ENCODE results near the gene ZDHHC17.
"Not testable (repeated sequence)": the region's sequence is repeated elsewhere in the genome, so short reads cannot be mapped to it uniquely, and the experiment has no call there.

Gene ZDHHC17, protein sequence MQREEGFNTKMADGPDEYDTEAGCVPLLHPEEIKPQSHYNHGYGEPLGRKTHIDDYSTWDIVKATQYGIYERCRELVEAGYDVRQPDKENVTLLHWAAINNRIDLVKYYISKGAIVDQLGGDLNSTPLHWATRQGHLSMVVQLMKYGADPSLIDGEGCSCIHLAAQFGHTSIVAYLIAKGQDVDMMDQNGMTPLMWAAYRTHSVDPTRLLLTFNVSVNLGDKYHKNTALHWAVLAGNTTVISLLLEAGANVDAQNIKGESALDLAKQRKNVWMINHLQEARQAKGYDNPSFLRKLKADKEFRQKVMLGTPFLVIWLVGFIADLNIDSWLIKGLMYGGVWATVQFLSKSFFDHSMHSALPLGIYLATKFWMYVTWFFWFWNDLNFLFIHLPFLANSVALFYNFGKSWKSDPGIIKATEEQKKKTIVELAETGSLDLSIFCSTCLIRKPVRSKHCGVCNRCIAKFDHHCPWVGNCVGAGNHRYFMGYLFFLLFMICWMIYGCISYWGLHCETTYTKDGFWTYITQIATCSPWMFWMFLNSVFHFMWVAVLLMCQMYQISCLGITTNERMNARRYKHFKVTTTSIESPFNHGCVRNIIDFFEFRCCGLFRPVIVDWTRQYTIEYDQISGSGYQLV
- 46.1 to 75.5 (median 54.6) reads per million in 4 donors for total RNA-seq

DNA sequence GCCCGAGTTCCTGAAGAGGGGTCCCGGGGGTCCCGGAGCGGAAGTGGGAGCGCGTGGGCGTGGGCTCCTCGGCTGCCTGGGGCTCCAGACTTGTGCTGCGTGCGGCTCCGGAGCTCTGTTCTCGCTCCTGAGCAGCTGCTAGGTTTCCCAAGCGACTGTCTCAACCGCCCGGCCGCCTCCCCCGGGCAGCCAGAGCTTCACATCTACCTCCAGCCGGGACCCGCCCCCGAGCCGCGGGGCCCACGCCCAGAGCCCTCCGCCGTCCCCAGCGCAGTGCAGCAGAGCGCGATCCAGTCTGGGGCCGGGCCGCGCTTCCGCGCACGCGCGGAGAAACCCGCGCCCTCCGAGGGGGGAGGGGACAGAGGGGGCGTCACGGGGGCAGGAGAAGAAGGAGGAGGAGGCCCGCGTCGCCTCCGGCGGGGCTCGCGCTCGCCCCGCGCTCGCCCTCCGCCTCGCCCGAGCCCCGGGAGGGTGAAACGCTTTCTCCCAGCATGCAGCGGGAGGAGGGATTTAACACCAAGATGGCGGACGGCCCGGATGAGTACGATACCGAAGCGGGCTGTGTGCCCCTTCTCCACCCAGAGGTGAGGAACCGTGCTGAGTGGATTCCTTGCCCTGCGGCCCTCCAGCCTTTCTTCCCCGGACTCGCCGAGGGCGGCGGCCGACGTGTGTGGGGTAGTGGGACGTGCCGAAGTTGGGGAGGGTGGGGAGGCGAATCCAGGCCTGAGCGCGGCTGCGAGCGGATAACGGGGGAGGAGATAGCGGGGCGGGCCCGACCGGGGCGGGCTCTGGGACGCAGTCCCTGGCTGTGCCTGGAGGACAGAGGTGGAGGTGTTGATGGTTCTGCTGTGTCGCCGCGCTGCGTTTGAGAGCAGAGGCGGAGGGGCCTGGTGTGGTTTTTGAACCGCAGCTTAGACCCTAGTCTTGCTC lies at the start of gene ZDHHC17:
TSS of gene ZDHHC17 (plus strand) at position 370 of the 930 bp plus-strand sequence. CDS start at position 492, 122 bp downstream.
- peak; percentile 84 to 93 (median 87) for DNase-seq

DNA sequence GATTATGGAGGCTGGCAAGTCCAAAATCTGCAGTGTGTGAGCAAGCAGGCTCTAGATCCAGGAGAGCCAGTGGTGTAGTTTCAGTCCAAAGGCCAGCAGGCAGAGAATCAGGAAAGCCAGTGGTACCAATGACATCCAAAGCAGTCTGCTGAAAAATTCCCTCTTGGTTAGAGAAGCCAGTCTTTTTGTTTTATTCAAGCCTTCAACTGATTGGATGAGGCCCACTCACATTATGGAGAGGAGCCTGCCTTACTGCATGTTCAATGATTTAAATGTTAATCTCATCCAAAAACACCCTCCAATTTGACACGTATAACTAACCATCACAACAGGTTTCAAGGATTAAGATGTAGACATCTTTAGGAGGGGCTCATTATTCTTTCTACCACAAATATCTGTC lies 49.5 kb upstream of the ZDHHC17 start:
- no peak for DNase-seq

DNA sequence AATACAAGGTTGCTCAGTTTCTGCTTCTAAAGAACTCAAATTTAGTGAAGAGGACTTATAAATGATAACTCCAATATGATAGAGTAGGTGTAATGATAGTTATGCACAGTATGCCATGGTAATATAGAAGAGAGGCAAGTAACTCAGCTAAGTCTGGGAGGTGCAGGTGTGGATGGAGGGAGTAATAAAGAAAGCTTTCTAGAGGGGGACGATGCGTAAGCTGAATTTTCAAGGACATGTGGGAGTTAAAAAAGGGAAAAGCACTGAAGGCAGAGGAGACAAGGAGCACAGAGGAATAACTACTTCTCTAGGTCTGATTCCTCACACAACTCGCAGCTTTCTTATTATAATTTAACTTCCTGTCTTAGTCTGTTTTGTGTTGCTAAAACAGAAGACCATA lies 49.1 kb upstream of the ZDHHC17 start:
- no peak for DNase-seq

DNA sequence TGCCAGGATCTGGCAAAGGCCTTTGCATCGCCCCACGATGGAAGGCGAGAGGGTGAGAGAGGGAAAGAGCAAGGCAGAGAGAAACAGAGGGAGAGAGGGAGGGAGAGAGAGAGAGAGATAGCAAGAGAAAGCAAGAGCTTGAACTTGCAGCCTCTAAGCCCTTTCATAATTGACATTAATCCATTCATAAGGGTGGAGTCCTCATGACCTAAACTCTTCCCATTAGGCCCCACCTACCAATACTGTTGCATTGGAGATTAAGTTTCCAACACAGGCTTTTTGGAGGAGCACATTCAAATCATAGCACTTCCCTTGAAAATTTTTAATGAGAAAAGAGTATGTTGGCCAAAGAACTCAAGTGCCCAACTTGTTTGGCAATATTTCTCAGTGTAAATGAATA lies 48.6 kb upstream of the ZDHHC17 start:
- no peak for DNase-seq

DNA sequence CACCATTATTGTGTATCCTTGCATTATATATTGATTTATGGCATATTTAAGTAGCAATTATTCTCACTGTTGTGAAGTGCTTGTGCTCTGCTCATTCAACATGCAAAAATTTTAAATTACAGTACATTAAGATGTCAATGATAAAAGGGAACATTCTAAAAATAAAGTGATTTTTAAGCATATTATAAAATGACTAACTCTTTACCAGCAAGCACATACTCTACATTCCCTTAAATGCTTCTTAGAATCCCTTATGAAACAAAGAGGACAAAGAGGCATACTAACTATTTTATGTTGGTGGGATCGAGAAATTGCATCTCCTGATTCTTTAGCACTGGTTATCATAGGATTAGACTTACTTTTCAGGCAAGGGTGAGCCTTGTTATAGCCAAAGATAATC lies 46.6 kb upstream of the ZDHHC17 start:
- no peak for DNase-seq

DNA sequence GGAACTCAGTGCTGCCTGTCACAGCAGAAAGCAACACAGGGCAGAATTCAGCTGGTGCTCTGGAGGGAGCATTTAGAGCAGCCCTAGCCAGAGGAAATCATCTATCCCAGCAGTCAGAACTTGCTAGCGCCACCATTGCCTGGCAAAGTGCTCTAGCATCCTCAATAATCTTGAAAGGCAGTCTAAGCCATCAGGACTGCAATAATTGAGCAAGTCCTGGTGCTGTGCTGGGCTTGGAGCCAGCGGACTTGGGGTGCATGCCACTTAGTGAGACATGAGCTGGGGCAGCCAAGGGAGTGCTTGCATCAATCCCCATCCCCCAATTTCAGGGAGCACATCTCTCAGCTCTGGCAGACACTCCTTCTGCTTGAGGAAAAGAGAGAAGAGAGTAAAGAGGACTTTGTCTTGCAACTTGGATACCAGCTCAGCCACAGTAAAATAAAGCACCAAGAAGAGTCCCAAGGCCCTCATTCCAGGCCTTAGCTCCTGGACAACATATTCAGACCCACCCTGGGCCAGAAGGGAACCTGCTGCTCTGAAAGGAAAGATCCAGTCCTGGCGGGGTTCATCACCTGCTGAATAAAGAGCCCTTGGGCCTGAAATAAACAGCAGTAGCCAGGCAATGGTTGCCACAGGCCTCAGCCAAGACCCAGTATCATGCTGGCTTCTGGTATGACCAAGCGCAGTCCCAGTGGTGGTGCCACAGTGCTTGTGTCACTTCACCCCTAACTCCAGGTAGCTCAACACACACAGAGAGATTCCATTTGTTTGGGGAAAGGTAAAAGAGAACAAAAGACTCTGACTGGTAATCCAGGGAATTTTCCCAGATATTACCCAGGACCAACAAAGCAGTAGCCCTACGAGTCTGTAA lies 44.5 kb upstream of the ZDHHC17 start:
- no peak for DNase-seq

DNA sequence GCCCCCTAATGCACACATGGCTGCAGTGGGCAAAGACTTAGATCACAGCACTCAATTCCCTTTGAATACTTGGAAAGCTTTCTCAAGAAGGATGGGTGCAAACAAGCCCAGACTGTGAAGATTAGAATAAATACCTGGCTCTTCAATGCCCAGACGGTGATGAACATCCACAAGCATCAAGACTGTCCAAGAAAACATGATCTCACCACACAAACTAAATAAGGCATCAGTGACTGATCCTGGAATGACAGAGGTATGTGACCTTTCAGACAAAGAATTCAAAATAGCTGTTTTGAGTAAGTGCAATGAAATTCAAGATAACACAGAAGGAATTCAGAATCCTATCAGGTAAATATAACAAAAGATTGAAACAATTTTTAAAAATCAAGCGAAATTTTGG lies 43.8 kb upstream of the ZDHHC17 start:
- DNase-seq, result no peak

DNA sequence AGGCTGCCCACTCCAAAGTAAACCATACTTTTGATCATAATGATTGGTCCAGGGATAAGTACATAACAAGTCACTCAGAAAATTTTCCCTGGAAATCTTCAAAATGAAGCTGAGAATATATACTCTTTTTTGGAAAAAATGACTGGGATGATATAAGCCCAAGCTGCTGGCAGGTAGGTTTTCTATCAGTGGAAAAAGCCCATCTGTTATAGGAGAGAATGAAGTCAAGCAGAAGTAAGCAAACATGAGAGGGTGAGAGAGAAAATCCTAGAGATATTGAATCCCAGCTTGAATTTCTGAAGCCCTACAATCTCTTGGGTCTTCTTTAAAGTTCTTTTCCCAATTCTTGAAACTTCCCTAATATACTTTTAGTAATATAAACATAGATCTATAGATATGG lies 37.3 kb upstream of the ZDHHC17 start:
- no peak for DNase-seq

DNA sequence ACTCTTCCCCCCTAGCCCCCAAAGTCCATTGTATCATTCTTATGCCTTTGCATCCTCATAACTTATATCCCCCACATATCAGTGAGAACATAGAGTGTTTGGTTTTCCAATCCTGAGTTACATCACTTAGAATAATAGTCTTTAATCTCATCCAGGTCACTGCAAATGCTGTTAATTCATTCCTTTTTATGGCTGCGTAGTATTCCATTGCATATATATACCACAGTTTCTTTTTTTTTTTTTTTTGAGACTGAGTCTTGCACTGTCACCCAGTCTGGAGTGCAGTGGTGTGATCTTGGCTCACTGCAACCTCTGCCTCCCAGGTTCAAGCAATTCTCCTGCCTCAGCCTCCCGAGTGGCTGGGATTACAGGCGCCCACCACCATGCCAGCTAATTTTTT lies 31.7 kb upstream of the ZDHHC17 start:
- DNase-seq, result not testable (repeated sequence)

DNA sequence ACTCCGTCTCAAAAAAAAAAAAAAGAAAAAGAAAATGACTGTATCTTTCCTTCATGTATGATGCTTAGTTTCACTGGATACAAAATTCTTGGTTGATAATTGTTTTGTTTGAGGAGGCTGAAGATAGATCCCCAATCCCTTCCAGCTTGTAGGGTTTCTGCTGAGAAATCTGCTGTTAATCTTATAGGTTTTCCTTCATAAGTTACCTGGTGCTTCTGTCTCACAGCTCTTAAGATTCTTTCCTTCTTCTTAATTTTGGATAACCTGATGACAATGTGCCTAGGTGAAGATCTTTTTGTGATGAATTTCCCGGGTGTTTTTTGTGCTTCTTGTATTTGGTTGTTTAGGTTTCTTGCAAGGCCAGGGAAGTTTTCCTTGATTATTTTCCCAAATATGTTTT lies 26.2 kb upstream of the ZDHHC17 start:
- not testable (repeated sequence) for DNase-seq

DNA sequence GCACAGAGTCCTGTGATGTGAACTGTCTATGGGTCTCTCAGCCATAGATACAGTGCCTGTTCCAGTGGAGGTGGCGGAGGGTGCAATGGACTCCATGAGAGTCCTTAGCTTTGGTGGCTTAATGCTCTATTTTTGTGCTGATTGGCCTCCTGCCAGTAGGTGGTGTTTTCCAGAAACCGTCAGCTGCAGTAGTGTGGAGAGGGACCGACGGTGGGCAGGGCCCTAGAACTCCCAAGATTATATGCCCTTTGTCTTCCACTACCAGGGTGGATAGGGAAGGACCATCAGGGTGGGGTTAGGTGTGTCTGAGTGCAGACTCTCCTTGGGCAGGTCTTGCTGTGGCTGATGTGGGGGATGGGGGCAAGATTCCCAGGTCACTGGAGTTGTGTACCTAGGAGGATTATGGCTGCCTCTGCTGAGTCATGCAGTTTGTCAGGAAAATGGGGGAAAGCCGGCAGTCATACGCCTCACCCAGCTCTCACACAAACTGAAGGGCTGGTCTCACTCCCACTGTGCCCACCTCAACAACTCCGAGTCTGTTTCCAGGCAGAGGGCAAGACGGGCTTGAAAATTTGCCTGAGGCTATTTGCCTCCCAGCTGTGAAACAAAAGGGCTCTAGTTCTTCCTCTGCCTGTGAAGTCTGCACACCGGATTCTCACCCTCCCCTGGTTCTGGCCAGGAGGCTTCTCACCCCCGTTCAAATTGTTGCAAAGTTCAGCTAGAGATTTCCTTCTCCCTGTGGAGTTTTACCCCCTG lies 24.9 kb upstream of the ZDHHC17 start:
- no peak for DNase-seq

DNA sequence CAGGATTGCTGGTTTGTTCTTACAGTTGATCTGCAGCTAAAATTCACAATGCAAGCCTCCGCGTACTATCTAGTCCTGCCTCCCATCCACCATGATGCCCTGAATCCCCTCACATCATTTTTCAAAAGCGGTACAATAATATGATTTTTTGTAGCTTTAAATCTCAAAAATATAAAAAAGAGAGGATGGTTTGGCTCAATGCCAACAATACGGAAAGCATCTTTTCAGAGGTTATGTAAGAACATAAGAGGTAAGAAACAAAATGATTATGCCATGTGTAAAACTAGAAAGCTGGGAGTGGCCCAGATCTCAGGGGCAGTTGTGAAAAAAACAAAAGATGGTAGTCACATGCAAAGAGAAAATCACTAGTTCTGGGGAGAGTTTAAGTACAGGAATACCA lies 24.0 kb upstream of the ZDHHC17 start:
- no peak for DNase-seq

DNA sequence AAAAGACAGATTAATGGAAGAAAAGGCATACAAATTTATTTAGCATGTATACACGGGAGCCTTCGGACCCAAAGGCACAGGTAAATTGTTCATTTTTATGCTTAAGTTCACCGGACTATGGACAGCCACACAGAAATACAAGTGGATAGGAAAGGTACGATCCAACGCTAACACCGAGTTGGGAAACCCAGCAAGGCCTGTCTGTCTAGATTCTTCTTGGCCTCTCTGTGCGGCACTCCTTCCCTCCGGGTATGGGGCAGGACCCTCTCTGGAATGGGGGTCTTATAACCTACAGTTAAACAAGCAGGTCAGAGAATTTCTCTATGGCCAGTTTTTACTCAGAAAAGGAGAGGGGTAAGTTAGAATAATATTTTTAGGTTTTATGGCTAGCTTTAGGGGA lies 23.4 kb upstream of the ZDHHC17 start:
- no peak for DNase-seq

DNA sequence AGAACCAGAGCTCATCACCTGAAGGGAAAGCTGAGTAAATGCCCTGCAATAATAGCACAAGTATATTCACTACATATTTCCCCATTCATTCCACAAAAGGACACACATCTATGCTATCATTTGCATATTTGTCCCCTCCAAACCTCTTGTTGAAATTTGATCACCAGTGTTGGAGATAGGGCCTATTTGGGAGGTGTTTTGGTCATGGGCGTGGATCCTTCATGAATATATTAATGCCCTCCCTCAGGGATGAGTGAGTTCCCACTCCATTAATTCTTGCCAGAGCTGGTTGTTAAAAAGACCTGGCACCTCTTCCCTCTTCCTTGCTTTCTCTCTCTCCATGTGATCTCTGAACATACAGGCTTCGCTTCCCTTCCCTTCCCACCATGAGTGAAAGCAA lies 18.6 kb upstream of the ZDHHC17 start:
- DNase-seq, result no peak

DNA sequence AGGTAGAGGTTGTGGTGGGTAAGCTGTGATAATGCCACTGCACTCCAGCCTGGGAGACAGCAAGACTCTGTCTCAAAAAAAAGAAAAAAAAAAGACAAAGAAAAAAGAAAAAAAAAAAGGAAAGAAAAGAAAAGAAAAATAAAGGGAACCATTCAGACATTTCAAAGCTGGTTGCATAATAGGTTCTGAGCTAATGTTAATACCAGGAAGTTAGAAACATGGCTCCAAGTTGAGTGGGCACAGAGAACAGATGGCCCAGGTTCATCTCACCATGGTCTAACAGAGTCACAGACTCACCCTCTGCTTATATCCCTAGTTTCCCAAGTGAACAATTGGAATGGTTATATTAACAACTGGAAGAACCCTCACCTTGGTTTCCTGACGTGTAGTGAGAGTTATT lies 17.4 kb upstream of the ZDHHC17 start:
- DNase-seq, result no peak

DNA sequence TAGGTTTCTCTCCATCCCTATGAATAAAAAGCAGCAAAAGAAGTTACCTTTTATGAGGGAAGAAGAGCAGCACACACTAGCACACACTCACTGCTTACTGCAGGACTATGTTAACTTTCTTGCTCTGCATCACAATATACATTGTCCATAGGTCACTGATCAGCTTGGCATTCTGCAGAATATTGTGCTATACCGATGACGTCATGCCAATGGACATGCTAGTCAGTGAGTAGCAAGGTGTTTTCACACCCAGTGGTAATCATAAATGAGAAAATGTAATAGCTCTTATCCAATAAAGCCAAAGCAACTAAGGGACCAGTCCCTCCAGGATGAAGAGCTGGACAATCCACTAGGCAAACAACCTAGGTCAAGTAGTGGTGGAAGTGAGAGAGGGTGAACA lies 16.7 kb upstream of the ZDHHC17 start:
- no peak for DNase-seq

DNA sequence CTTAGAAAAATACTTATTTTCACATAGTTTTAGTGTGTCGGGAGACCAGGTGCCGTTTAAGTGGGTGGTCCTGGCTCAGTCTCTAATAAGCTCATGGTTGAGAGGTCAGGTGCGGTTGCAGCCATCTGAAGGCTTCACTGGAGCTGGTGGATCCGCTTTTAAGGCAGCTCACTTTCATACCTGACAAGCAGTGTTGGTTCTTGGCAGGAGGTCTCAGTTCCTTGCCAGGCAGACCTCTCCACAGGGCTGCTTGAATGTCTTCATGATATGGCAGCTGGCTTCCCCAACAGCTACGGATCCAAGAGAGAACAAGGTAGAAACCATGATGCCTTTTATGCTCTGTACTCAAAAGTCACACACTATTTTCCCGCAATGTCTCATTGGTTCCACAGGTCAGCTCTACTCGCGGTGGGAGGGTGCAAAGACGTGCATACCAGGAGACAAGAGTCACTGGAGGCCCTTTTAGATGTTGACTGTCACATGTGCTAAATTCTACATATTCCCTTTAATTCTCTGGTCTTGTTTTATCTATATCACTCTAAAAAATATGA lies 8.0 kb upstream of the ZDHHC17 start:
- DNase-seq, result no peak

DNA sequence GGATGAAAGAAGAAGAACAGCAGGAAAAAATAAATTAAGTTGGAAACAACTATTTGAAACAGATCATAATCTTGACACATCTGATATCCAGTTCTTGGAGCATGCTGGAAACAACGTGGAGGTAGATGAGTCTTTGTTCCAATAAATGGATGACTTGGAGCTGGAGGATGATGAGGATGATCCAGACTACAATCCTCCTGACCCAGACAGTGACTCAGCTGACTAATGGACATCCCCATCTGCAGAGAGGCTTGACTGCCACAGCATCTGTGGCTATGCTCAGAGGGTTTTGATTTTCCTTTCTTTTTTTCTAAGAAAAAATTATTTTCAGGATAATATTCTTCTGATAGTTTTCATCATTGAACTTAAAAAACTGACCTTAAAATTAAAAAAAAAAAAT lies 6.2 kb upstream of the ZDHHC17 start:
- no peak for DNase-seq

DNA sequence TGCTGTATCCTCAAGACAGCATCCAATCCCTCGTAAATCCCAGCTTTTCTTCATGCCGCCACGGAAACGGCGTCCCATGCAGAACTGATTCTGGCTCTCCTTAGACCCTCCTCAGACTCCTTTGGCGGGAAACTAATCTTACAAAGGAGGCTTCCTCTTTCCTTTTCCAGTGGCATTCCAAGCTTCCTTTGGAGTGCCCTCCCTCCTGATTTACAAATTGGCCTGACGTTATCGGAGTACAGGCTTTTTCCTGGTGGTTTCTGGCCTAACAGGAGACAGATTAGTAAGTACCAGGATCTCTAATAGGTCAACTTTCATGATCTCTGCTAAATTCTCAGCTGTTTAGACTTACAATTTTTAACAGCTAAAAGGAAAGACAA lies 1.3 kb upstream of the ZDHHC17 start:
- no peak for DNase-seq

DNA sequence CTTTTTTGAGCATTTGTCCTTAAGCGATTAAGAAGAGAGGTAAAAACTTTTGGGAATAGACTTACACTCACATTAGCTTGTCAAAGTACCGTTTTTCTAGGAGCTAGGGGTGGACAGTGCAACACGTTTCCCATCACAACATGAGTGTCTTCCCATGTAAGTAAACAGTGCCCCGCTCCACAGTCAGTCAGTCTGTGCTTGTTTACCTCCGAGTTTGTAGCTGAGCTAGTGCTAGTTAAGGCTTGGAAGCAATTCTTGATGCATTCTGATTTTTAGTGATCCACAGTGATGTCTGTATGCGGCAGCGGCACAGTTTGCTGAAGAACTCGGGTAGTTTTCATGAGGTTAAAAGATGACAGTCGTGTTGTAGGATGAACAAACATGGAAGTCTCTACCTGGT lies 941 bp downstream of the ZDHHC17 start:
- DNase-seq, result peak in 1 of 5 donors; percentile 4

DNA sequence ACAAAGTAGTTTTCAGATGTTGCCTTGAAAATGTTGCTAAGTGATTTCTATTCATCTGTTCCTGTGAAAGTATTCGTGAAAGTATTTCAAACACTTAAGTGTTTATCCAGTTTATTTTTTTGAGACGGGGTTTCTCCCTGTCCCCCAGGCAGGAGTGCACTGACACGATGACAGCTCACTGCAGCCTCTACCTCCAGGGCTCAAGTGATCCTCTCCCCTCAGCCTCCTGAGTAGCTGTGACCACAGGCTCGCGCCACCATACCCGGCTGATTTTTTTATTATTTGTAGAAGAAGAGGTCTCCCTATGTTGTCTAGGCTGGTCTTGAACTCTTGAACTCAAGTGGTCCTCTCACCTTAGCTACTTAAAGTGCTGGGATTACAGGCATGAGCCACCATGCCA lies 1.7 kb downstream of the ZDHHC17 start:
- no peak for DNase-seq
